OCI-LY7 (cell line): ENCODE results near the gene LSS.

Source experiments
- EZH2phosphoT487 ChIP-seq: fragments of 200-600 bp; sonication (generic); IDR thresholded peaks from 2 replicates; pipeline ENCODE4 v1.6.1; 2018; ENCODE audit warnings: low read depth, borderline replicate concordance, mild to moderate bottlenecking, mixed run types, antibody characterized with exemption, low read length, moderate library complexity, mixed read lengths
- TF ChIP-seq, protein P1 (sequence below): fragments of 200-600 bp; sonication (generic); conservative IDR thresholded peaks from 2 replicates; pipeline ENCODE4 v1.5.1; 2014; ENCODE audit warnings: mild to moderate bottlenecking, antibody characterized with exemption, low read length, moderate library complexity, mixed read lengths

DNA sequence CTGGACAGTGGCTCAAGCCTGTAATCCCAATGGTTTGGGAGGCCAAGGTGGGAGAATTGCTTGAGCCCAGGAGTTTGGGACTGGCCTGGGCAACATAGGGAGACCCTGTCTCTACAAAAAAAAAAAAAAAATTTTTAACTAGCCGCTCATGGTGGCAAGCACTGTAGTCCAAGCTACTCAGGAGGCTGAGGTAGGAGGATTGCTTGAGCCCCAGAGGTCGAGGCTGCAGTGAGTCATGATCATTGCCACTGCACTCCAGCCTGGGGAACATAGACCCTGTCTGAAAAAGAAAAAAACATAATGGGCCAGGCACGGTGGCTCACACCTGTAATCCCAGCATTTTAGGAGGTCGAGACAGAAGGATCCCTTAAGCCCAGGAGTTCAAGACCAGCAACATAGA lies 49.6 kb downstream of the LSS start:
- TF ChIP-seq, protein P1, sequence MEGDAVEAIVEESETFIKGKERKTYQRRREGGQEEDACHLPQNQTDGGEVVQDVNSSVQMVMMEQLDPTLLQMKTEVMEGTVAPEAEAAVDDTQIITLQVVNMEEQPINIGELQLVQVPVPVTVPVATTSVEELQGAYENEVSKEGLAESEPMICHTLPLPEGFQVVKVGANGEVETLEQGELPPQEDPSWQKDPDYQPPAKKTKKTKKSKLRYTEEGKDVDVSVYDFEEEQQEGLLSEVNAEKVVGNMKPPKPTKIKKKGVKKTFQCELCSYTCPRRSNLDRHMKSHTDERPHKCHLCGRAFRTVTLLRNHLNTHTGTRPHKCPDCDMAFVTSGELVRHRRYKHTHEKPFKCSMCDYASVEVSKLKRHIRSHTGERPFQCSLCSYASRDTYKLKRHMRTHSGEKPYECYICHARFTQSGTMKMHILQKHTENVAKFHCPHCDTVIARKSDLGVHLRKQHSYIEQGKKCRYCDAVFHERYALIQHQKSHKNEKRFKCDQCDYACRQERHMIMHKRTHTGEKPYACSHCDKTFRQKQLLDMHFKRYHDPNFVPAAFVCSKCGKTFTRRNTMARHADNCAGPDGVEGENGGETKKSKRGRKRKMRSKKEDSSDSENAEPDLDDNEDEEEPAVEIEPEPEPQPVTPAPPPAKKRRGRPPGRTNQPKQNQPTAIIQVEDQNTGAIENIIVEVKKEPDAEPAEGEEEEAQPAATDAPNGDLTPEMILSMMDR = no peak
- no peak for TF ChIP-seq EZH2phosphoT487
